H1 (cell line): ENCODE results near the gene MAB21L3. TPM values are rescaled to one million over a fixed set of nuclear protein-coding genes. Genes with fewer than 3 reads are reported as not detected.

Experiments
- CBX8 ChIP-seq: fragments of 300-800, 300-1000 bp; sonication (generic); IDR thresholded peaks from 2 replicates; pipeline ENCODE4 v1.7.1; 2016; ENCODE audit warnings: low read depth, low read length, borderline replicate concordance
- POU5F1 ChIP-seq: IDR thresholded peaks from 2 replicates; pipeline ENCODE4 v1.6.1; 2011; ENCODE audit warnings: low read depth, mild to moderate bottlenecking, low read length, moderate library complexity
- TAF1 ChIP-seq: IDR thresholded peaks from 2 replicates; pipeline ENCODE4 v1.6.1; 2011; ENCODE audit warnings: mild to moderate bottlenecking, low read depth, low read length
- TBP ChIP-seq: IDR thresholded peaks from 2 replicates; pipeline ENCODE4 v1.6.1; 2011; ENCODE audit warnings: low read depth, low read length, improper control_type of control experiment
- polyA plus RNA-seq, 7 experiments: library from polyadenylated mRNA; depleted of rRNA in 3 of 7; stranded (reverse) in 5 of 7; unstranded in 2 of 7; fragments of >200 nt in 5 of 7; fragments of 200-250 nt in 2 of 7; gene quantifications; 1 replicate in 5 of 7; 2 replicates in 1 of 7; 4 replicates in 1 of 7; pipeline versions ENCODE4 v1.2.1 to v1.2.3, GENCODE V29; 2011 to 2013; ENCODE audit warnings: missing spikeins in 2 of 7, mixed read lengths in 2 of 7
- total RNA-seq: library from RNA; stranded (reverse); fragmentation: NEBNext Ultra II Directional; extraction: Animal tissue kit (Norgen Biotek cat#: 25700); gene quantifications from 2 replicates; pipeline ENCODE4 v1.2.1, GENCODE V29; 2021

The MAB21L3 gene
- total and polyA plus RNA-seq, 2 of the 8 experiments (the other 6 are each of a cell fraction or from before 2014, with no cell fraction given), result not detected

- TF ChIP-seq TAF1 (no peak), POU5F1 (no peak), CBX8 (no peak), TBP (no peak)
Observed at GRCh38 chr1:116099379-116099778, 11.8 kb upstream of the MAB21L3 start (continued).
